ENCODE measurements around the gene KLHDC8A.
"Not testable (repeated sequence)": the region's sequence is repeated elsewhere in the genome, so short reads cannot be mapped to it uniquely, and the experiment has no call there.

The KLHDC8A gene

DNA sequence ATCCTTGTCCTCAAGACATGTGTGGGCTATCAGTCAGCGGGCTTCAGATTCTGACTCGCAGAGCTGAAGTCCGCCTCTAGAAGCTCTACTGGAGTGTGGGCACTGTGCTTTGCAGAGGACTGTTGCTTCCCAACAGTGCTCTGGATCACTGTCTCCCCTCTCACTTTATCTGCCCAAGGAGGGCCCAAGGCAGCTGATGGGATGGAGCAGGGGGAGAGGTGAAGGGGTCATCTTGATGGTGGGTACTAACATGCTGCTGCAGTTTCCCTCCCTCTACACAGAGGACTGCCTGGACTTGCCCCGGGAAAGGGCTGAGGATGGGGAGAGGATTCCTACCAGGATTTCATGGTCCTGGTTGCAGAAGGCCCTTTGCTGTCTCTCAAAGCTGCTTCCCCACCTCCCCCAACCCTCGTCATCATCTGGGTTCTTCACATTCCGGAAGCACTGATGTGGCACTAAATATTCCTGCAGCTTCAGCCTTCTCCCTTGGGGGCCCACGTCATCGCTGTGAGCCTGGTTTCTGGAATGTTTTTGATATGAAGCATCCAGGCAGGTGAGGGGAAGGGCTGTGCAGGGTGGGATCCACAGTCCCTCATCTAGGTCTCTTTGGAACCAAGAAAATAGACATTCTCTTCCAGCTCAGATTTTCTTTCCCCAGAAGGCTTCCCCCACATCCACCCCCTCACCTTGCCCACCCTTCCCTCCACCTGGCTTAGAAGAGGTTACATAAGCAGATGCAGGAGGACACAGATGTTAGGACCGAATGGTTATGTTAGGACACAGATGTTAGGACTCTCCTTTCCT is 58.3 kb downstream of the KLHDC8A start:
- DNase-seq (ENCODE audit: extremely low read depth in 1 of 2, low read depth in 1 of 2): no peak

- not testable (repeated sequence) for DNase-seq (ENCODE audit: extremely low read depth in 1 of 2, low read depth in 1 of 2)
Measured at GRCh38 chr1:205297546-205298177, 59.1 kb downstream of the KLHDC8A start.

DNA sequence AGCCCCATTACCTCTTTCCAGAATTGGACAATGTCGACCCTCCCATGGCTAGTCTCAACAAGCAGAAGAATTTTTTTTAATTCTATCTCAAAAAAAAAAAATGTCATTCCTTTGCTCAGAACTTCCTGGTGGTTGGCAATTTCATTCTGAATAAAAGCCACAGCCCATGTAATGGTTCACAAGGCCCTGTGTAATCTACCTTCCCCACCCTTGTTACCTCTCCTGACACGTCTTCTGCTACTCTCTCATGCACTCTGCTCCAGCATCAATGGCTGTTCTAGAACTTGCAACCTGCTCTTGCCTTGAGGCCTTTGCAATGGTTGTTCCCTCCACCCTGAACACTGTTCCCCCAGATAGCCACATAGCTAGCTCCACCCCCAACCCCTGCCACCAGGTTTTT is 60.6 kb downstream of the KLHDC8A start:
- DNase-seq (ENCODE audit: extremely low read depth in 1 of 2, low read depth in 1 of 2): no peak

- no peak for DNase-seq (ENCODE audit: extremely low read depth in 1 of 2, low read depth in 1 of 2)
Measured at GRCh38 chr1:205294934-205295333, 61.8 kb downstream of the KLHDC8A start.

DNA sequence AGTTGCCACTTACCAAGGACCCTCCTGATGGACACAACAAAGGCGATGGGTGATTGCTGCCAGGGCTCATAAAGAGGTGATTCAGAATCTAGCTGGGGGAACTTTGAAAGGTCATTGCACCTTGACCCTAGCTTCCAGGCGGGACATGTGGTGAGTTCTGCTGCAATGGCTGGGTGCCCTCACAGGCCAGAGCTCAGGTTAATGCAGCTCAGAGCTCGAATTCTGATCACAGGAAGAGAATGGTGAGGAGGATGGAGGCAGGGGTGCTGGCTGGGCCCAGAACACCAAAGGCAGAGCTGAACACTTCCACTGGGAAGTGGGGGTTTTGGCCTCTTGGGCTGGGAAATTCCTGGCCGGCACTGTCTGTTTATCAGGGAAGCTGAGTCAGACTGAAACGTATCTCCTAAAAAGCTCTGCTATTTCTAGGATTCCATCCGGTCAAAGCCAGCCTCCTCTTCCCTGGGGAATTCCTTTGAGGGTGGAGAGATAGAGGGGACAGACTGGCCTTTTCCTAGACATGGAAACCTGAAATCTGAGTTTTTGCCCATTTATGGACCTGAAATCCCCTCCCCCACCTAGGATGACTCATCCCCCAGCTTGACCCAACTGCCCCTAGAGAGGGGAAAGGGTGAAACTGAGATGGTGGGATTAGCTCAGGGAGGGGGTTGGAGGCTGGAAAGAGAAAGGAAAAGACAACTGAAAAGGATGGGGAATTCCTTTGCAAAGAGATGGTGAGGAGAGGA is 62.4 kb downstream of the KLHDC8A start:
- no peak for DNase-seq (ENCODE audit: extremely low read depth in 1 of 2, low read depth in 1 of 2)

DNA sequence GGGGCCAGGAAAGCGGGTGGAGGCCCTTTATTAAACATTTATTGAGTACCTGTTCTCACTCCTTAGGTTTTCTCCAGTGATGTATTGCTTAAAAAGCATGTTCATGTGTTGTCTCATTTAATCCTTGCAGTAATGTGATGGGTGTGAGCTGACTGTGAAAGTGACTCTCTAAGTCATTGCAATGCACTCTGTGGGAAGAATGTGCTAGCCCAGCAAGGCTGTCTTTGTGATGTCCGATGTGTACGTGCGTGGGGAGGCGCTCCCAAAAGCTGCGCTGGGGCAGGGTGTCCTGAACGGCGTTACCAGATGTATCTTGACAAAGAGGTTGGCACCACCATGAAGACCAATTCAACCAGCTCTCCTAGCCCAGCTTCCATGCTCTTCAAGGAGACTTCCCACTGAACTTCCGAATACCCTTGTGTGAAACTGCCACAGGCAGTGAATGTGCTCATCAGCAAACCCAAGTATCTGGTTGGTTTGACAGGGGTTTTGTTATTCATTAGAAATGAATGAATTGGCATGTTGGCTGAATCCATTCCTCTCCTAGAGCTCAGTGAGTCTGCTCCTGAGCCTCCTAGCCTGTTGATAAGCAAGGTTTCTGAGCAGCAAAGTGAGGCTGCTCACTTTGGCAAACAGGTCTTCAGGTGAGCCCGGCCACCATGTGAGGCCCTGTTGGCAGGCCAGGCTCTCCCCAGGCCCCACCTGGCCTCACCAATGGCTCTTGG is 63.2 kb downstream of the KLHDC8A start:
- DNase-seq (ENCODE audit: extremely low read depth in 1 of 2, low read depth in 1 of 2): no peak

DNA sequence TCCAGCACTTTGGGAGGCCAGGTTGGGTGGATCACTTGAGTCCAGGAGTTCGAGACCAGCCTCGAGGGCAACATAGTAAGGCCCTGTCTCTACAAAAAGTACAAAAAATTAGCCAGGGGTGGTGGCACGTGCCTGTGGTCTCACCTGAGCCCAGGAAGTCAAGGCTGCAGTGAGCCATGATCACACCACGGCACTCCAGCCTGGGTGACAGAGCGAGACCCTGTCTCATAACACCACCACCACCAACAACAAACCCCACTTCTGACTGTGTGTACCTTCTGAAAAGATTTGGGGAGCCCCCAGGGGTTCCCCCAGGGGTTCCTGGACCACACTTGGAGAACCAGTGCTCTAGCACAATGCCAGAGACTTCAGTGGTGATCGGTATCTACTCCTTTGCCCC is 65.1 kb downstream of the KLHDC8A start:
- DNase-seq (ENCODE audit: extremely low read depth in 1 of 2, low read depth in 1 of 2): no peak

GRCh38 chr1:205287767-205288559 is 68.8 kb downstream of the KLHDC8A start:
- peak; percentile 56 to 68 for DNase-seq (ENCODE audit: extremely low read depth in 1 of 2, low read depth in 1 of 2)

DNA sequence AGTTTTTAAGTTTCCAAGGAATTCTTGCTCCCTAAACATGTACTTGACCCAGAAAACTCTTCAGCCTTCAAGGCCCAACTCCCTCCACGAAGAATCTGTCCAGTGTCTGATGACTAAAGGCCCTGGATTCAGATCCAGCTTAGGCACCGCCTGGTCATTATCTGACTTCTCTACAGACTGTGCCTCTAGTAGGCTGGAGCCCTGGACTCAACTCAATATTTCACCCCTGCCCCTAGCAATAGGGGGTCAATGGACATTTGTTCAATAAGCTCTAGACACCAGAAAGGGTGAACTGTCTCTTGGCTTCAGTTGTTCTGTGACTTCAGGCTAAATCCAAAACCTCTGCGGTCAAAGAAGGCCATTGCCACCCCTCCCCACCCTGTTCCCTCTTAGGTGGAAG is 69.6 kb downstream of the KLHDC8A start:
- no peak for DNase-seq (ENCODE audit: extremely low read depth in 1 of 2, low read depth in 1 of 2)

- peak; percentile 11 to 44 for DNase-seq (ENCODE audit: extremely low read depth in 1 of 2, low read depth in 1 of 2)
Measured at GRCh38 chr1:205286335-205286950, 70.3 kb downstream of the KLHDC8A start.
